Peyer's patch (tissue), 4 donors: ENCODE results near the gene ARL8A. TPM values are rescaled to one million over a fixed set of nuclear protein-coding genes. Genes with fewer than 3 reads are reported as not detected.

Experiments used
- DNase-seq, 3 donors: peaks; one replicate each; pipeline ENCODE4 v3.0.0-alpha.2; 2017 to 2019
- H3K27ac ChIP-seq, 4 donors: fragments of 200-600 bp; sonication (generic); one replicate each; pipeline ENCODE4 v1.5.1; 2016 to 2019
- H3K27me3 ChIP-seq, 2 donors: fragments of 200-600 bp; sonication (generic); one replicate each; pipeline ENCODE4 v1.5.1; 2019
- H3K36me3 ChIP-seq, 3 donors: fragments of 200-600 bp; sonication (generic); one replicate each; pipeline ENCODE4 v1.5.1; 2016 to 2019
- H3K4me1 ChIP-seq, 4 donors: fragments of 200-600 bp; sonication (generic); one replicate each; pipeline ENCODE4 v1.5.1; 2016 to 2019
- H3K4me3 ChIP-seq, 4 donors: fragments of 200-600 bp; sonication (generic); 1 replicate in 3 of 4; 2 replicates in 1 of 4; pipeline ENCODE4 v1.5.1; 2016 to 2019; ENCODE audit warnings: mild to moderate bottlenecking in 1 of 4
- H3K9me3 ChIP-seq, 4 donors: fragments of 200-600 bp; sonication (generic); one replicate each; pipeline ENCODE4 v1.5.1; 2016 to 2019; ENCODE audit warnings: mild to moderate bottlenecking in 1 of 4
- POLR2A ChIP-seq, 2 donors: fragments of 450-650 bp; IDR thresholded peaks; one replicate each; pipeline ENCODE4 v1.5.1; 2017; ENCODE audit warnings: antibody characterized with exemption in 2 of 2, mild to moderate bottlenecking in 2 of 2, moderate library complexity in 2 of 2
- total RNA-seq, 4 donors: library from RNA; depleted of rRNA; stranded (reverse); fragments of >200 nt; gene quantifications; one replicate each; pipeline ENCODE4 v1.1.0, GENCODE V29; 2016
- TF ChIP-seq, protein P1 (sequence below), 6 experiments: fragments of 450-650 bp in 4 of 6; fragments of 200-600 bp in 2 of 6; sonication (generic) in 1 of 6; IDR thresholded peaks; one replicate each; pipeline ENCODE4 v1.5.1; 2017 to 2019; ENCODE audit warnings: antibody characterized with exemption in 6 of 6, mild to moderate bottlenecking in 3 of 6, moderate library complexity in 1 of 6

ARL8A gene
- total RNA-seq, 4 donors from 2014 or later: 25.7 to 37.1 (median 36.0) TPM

- TF ChIP-seq POLR2A (IDR thresholded peaks at IDR 0.05): no peak
- TF ChIP-seq, protein P1, sequence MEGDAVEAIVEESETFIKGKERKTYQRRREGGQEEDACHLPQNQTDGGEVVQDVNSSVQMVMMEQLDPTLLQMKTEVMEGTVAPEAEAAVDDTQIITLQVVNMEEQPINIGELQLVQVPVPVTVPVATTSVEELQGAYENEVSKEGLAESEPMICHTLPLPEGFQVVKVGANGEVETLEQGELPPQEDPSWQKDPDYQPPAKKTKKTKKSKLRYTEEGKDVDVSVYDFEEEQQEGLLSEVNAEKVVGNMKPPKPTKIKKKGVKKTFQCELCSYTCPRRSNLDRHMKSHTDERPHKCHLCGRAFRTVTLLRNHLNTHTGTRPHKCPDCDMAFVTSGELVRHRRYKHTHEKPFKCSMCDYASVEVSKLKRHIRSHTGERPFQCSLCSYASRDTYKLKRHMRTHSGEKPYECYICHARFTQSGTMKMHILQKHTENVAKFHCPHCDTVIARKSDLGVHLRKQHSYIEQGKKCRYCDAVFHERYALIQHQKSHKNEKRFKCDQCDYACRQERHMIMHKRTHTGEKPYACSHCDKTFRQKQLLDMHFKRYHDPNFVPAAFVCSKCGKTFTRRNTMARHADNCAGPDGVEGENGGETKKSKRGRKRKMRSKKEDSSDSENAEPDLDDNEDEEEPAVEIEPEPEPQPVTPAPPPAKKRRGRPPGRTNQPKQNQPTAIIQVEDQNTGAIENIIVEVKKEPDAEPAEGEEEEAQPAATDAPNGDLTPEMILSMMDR (IDR thresholded peaks at IDR 0.05): no peak
Observed at GRCh38 chr1:202133496-202133895, 11.0 kb downstream of the ARL8A start.

DNA sequence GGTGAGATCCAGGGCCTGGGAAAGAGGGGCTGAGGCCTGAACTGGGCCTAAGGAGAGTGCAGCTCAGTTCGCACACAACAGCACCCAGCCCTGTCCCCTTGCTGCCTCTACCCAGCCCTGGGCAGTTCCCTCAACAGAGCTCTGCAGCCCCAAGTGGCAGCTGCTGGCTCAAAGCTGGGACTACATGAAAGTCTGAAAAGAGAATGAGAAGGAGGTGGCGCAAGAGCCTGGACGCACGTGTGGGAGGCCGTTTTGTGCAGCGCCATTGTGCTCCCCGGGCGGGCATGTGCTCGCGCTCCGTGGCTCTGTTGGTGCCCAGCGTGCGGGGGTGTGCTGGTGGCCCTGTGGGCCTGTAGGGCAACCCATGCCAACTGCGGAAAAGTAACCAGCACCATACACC is 11.5 kb downstream of the ARL8A start:
- Histone ChIP-seq H3K9me3 (no peaks in the 10 kb centered on the region), H3K27me3 (no peaks in the 10 kb centered on the region), H3K4me3 (no peak overlapping the region), H3K27ac (peak overlapping the region; percentile 42 to 83 (median 57)), H3K36me3 (peaks cover 0 to 53% (median 0%) of the 10 kb centered on the region in 3 donors), H3K4me1 (peaks cover 0 to 12% (median 0%) of the 10 kb centered on the region in 4 donors)
- TF ChIP-seq POLR2A (IDR thresholded peaks at IDR 0.05): no peak
- TF ChIP-seq, protein P1 (IDR thresholded peaks at IDR 0.05): no peak
- no peak for DNase-seq

More at GRCh38 chr1:202133496-202133895, 11.0 kb downstream of the ARL8A start:
- H3K4me1 ChIP-seq: peaks cover 0 to 12% (median 0%) of the 10 kb centered on the region in 4 donors
- no peaks in the 10 kb centered on the region for H3K27me3 ChIP-seq
- DNase-seq: no peak
- H3K36me3 ChIP-seq: peaks cover 0 to 58% (median 0%) of the 10 kb centered on the region in 3 donors
- no peak overlapping the region for H3K4me3 ChIP-seq
- H3K9me3 ChIP-seq: no peaks in the 10 kb centered on the region
- H3K27ac ChIP-seq: no peak overlapping the region

- Histone ChIP-seq H3K36me3 (peaks cover 0 to 45% (median 0%) of the 10 kb centered on the region in 3 donors), H3K9me3 (no peaks in the 10 kb centered on the region), H3K27ac (peak overlapping the region; percentile 42 to 83 (median 57)), H3K4me1 (peaks cover 0 to 12% (median 0%) of the 10 kb centered on the region in 4 donors), H3K27me3 (no peaks in the 10 kb centered on the region), H3K4me3 (no peak overlapping the region)
- TF ChIP-seq, protein P1 (IDR thresholded peaks at IDR 0.05): no peak
- no peak for TF ChIP-seq POLR2A (IDR thresholded peaks at IDR 0.05)
- DNase-seq: no peak
Observed at GRCh38 chr1:202131956-202132821, 12.3 kb downstream of the ARL8A start.

GRCh38 chr1:202130816-202131522 is 13.6 kb downstream of the ARL8A start:
- Histone ChIP-seq H3K4me1 (peaks cover 0 to 12% (median 0%) of the 10 kb centered on the region in 4 donors), H3K27ac (no peak overlapping the region), H3K27me3 (no peaks in the 10 kb centered on the region), H3K4me3 (no peak overlapping the region), H3K9me3 (no peaks in the 10 kb centered on the region), H3K36me3 (peaks cover 0 to 35% (median 0%) of the 10 kb centered on the region in 3 donors)
- no peak for TF ChIP-seq POLR2A (IDR thresholded peaks at IDR 0.05)
- TF ChIP-seq, protein P1 (IDR thresholded peaks at IDR 0.05): no peak
- DNase-seq: no peak

DNA sequence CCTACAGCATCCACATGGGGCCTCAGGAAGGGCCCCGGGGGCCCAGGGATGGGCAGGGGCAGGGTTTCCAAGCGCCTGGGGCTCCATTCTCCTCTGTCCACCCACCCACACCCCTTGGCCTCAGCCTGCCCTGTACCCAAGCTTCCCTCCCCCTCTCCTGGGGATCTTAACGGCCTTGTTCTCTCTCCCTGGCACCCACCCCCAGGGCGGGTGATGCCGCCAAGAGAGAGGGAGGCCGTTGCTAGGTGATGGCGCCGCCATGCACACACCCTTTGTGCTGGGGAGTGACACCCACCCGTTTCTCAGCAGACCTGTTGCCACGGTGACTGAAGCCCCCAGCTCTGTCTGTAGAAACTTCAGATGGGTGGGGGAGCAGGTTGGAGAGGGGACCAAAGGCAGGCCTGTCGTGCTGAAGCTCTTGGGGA is 14.2 kb downstream of the ARL8A start:
- Histone ChIP-seq H3K27ac (no peak overlapping the region), H3K4me3 (no peak overlapping the region), H3K4me1 (peaks cover 0 to 12% (median 0%) of the 10 kb centered on the region in 4 donors), H3K27me3 (no peaks in the 10 kb centered on the region), H3K36me3 (peaks cover 0 to 28% (median 0%) of the 10 kb centered on the region in 3 donors), H3K9me3 (no peaks in the 10 kb centered on the region)
- TF ChIP-seq, protein P1 (IDR thresholded peaks at IDR 0.05): no peak
- TF ChIP-seq POLR2A (IDR thresholded peaks at IDR 0.05): no peak
- DNase-seq: no peak
